NCI-H1105 (cell line): Measurements from ENCODE around the gene TCERG1L.
"Not testable (repeated sequence)": the region's sequence is repeated elsewhere in the genome, so short reads cannot be mapped to it uniquely, and the experiment has no call there.

Experiments
- DNase-seq: peaks from one replicate; lab custom pipeline; 2025; lab: John Stamatoyannopoulos, UW

TCERG1L gene

DNA sequence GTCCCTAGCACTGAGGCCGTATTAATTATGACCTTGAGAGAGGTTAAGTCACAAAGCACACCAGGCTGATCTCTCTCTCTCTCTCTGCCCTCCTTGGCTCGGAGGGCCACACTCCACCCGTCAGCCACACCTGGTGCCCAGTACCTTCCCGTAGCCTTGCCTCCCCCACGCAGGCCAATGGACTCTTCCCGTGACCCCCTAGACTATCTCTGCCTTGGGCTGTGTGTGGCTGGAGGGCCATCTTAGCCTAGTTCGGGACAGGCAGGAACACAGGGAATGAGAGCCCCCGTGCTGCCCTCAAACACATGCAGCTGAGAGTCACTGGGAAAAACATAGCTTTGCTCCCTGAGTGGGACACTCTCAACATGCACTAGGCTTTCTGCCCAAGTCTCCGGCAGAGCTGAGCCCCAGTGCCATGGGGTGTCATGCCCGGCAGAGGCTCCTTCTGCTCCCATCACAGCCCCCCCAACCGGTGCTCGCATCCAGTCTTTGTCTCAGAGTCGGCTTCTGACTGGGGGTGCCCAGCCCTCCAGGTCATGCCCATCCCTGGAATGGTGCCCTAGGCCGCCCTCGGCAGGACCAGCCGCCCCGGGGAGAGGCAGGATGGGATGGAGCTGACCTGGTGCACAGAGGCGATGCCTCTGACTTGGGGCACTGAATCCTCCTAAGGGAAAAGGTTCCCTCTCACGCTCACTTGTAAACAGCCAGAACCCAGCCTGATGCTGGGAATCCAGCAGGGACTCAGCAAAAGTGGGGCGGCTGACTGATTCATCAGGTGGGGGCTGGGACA is 63.0 kb downstream of the TCERG1L start:
- no peak for DNase-seq

DNA sequence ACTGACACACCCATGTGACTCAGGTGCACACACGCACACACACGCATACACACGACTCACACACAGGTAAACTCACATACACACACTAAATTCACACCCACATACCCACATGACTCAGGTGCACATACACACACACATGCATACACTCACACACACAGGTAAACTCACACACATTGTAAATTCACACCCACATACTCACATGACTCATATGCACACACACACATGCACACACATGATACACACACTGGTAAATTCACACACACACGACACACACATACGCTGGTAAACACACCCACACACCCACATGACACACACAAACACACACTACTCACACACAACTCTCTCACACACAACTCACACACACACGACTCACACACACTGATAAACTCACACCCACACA is 63.6 kb downstream of the TCERG1L start:
- DNase-seq = no peak

DNA sequence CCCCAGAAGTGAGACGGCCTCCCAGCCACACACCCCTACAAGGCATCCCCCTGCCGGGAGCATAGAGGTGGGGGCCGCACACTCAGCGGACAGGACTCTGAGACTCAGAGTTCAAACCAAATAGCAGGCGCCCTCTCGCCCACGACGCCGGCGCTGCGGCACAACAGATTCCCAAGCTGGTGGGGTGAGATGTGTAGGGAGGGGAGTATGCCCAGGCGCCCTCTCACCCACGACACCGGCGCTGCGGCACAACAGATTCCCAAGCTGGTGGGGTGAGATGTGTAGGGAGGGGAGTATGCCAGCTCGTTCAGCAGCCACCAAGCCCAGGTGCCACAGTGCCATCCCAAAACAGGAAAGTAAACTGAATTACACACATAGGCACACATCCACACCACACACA is 64.7 kb downstream of the TCERG1L start:
- no peak for DNase-seq

DNA sequence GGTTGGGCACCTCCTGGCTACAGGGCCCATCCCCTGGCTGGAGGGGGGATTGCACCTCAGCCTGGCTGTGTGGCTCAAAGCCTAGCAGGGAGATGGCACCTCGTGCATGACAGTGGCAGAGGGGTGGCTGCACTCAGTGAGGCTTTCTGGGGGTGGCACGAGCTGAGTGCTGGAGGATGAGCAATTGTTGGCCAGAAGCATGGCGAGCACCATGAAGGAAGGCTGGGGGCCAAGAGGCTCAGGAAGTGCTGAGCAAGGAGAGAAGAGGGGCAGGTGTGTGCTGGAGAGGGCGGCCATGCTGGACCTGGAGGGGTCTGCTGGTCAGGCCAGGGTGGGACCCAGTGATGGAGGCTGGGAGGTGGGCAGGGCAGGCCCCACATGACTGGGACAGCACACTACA is 65.4 kb downstream of the TCERG1L start:
- DNase-seq = no peak

DNA sequence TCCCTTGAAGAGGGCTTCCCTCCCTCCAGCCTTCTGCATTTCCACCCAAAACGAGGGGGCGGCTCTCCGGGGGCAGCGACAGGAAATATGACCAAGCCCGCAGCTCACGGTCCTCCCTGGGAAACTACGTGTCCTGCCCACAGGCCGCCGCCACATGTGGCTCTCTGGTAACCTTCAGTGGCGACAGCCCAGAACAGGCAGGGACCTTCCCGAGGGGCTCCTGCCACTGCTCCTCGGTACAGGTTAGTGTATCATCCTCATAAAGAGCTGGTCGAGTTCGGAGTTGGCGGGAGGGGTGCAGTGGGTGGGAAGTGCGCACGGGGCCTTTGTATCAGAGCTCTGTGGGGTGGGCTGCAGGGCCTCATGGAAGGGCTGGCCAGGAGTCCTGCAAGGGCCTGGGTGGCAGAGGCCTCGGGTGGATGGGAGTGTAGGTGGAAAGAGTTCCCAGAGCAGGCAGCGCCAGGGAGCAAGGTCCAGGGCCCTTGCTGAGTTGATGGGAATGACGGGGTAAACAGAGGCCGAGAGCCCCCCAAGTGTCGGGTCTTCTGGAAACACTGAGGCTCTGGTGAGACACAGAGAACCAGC is 66.0 kb downstream of the TCERG1L start:
- no peak for DNase-seq

DNA sequence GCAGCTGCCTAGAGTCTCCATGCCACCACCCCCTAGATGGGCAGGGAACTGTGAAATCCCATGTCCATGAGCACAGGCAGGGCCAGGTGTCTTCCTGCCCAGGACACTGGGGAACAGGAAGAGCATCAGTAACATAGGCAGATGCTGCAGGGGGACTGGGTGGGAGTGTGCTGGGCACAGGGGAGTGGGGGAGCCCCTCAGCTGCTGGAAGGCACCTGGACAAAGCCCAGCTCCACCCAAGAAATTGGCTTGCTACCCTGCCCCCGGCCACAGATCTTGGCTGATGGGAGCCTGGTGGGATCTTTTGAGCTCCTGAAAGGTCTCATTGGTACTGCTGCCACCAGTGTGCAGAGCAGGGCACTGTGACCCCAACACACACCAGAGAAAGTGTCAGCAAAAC is 66.7 kb downstream of the TCERG1L start:
- no peak for DNase-seq

DNA sequence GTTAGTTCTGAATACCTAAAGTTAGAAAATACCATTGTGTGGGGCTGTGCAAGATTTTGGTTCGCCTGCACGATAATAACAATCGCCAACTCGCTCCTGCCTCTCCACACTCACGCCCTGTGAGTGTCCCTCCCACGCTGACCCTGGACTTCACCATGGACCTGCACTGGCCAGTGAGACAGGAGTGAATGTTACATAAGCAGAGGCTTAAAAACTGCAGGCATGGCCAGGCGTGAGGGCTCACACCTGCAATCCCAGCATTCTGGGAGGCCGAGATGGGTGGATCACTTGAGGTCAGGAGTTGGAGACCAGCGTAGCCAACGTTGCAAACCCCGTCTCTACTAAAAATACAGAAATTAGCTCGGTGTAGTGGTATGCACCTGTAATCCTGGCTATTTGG is 68.4 kb downstream of the TCERG1L start:
- DNase-seq = no peak

DNA sequence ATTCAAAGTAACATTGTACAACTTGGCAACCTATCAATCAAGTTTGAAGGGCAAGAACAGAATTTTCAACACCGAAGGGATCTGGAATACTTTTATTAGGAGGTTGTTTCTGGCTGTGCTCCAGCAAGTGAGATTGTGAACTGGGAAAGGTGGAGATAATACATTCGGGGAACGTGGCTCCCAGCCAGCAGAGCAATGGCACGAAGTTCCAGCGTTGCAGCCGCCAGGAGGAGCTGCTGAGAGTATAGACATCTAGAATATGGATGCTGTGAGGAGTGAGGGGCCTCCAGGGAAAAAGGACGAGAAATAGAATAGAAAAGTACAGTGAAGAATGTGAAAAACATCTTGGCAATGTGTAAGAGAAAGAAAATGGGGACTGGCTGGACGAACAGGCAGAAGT is 69.5 kb downstream of the TCERG1L start:
- DNase-seq = peak; percentile 56

DNA sequence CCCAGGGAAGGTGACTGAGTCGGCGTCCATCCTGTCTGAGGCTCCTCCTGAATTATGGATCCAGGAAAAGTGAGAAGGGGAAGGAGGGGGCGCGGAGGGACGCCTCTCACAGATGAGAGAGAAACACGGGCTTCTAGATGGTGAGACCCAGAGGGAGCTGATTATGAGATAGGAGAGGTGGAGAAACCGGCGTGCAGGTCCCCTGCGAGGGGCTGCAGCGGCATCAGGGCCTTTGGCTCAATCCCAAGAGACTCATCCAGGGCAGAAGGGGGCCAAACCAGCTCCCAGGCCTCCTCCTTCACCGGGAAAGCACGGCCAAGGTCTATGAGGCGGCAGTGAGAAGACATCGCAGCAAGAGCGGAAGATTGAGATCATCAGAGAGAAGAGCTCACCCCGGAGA is 70.8 kb downstream of the TCERG1L start:
- DNase-seq = no peak

DNA sequence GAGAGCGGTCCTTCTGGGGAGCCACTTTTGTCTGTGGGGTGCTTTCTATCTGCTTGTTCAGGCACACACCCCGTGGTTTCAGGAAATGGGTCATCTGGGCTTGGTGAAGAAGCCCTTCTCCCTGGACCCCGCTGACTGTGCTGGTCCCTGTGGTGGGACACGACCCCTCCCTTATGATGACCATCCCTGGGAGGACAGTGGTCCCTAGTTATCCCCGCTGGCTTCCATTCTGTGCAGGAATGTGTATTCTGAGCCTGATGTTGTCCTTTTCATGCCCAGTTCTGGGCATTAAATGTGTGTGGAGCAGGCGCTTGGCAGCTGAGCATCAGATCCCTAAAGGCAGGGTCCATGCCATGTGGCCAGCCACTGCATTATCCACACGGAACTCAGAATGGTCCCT is 71.6 kb downstream of the TCERG1L start:
- DNase-seq = no peak

DNA sequence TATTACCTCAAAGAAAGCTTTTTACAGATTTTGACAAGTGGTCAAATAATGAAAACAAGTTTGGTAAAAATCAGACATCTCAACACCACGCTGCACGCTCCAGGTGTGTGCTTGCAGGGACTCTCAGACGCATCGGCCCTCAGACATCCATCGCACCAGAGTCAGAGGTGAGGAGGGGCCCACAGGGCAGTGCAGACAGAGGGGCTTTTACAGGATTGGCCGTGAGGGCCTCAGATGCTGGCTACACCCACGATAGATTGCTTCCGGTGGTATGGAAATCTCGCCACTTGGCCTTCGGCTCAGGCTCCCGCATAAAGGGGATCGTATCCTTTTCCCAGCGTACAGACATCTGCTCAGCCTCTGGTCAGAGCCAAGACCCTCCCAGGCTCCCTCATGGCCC is 72.1 kb downstream of the TCERG1L start:
- no peak for DNase-seq

DNA sequence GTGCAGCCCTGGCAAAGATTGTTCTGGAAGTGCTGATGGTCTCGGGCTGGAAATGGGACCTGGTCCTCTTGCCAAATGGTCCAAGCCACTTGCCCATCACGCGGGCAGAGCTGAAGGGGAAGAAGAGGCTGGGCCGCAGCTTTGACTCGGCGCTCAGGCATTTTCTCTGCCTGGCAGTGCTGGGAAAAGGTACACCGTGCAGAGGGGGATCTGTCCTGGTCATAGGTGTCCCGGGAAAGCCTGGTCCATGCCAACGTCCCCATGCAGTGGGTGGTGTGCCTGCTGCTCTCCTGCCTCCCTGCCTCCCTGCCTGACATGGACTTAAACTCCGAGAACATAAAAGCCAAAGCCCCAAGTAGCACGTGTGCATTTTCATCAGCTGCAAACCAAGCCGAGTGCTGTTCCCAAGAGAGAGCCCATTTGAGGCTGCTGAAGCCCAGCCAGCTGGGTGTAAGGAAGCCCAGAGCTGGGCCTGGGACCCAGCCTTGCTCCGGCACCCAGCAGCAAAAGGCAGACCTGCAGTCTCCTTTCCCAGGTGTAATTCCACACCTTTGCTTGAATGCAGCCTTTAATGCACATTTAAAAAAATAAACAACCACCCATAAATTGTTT is 72.7 kb downstream of the TCERG1L start:
- no peak for DNase-seq

DNA sequence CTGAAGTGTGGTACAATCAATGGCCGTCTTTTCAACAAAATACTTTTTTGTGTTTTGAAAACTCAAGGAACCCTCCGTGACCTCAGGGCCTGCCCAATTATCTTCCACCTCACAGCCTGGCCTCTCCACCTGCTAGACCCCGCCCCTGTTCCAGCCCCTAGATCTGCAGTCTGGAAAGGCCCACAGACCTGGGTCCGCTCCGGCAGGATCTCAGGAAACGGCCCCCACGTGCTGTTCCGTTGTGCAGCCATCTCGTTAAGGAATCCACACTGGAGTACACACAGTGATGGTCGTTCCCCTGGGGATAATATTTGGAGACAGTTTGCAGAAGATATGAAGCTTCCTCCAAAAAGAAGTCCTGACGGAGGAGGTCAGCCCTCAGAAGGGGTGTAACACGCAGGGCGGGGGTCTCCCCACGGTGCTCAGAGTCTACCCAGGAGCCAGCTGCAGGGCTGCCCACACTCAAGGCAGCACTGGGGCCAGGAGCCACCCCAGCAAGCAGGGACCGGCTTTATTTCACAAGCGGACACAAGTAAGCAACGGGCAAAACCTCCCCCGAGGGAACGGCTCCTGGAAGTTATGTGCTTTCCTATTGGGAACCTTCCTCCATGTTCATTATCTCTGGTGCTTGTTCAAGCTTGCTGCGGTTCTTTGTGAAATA is 73.4 kb downstream of the TCERG1L start:
- DNase-seq = no peak

DNA sequence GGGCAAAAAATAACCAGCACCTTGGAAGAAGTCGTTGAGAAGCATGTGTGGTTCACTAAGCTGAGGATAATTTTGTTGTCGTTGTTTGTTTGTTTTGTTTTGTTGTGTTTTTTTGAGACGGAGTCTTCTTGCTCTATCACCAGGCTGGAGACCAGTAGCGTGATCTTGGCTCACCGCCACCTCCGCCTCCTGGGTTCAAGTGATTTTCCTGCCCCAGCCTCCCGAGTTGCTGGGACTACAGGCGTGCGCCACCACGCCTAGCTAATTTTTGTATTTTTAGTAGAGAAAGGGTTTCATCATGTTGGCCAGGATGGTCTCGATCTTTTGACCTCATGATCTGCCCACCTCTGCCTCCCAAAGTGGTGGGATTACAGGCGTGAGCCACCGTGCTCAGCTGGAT is 76.9 kb downstream of the TCERG1L start:
- not testable (repeated sequence) for DNase-seq

DNA sequence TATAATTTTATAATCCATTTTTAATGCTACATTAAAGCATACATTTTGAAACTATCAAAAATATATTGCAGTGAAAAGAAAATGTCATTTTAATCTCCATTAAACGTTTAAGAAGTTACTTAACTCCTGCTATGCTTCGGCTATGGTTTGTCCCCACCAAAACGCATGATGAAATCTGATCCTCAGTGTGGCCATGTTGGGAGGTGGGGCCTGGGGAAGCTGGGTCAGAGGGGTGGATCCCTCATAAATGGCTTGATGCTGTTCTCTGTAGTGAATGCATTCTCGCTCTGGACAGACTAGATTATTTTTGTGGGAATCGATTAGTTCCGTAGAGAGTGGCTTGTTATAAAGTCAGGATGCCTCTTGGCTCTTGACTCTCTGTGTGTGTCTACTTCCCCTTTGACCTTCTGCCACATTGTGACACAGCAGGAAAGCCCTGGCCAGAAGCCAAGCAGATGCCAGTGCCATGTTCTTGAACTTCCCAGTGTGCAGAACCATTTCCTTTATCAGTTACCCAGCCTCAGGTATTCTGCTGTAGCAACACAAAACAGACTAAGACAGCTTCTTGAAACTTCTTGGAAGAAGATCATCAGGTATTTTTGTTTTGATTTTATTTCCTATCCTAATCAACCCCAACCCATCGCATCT is 77.8 kb downstream of the TCERG1L start:
- no peak for DNase-seq

DNA sequence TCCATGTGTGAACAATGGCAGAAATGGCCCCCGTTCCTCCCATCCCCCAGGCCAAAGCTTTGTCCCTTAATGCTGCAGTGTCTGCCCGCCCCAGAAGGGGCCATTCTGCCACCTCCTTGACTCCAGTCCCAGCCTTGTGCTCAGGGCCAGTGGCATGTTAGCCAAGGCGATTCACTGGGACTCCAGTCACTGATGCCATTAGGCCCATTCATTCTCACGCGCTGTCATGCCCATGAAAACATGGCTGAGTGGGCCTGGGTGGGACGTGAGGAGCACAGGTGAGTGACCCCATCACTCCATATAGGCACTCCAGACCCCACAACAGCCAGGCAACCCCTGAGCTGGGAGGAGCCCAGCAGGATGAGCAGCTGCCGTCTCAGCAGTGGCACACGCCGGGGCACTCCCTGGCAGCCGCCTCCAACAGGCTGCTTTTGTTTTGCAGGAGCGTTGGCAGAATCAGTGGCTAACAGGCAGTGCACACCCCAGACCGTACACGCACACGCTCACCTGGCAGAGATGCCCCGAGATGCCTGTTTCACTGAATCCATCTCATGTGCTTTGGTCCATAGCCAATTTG is 79.5 kb downstream of the TCERG1L start:
- peak; percentile 33 for DNase-seq

DNA sequence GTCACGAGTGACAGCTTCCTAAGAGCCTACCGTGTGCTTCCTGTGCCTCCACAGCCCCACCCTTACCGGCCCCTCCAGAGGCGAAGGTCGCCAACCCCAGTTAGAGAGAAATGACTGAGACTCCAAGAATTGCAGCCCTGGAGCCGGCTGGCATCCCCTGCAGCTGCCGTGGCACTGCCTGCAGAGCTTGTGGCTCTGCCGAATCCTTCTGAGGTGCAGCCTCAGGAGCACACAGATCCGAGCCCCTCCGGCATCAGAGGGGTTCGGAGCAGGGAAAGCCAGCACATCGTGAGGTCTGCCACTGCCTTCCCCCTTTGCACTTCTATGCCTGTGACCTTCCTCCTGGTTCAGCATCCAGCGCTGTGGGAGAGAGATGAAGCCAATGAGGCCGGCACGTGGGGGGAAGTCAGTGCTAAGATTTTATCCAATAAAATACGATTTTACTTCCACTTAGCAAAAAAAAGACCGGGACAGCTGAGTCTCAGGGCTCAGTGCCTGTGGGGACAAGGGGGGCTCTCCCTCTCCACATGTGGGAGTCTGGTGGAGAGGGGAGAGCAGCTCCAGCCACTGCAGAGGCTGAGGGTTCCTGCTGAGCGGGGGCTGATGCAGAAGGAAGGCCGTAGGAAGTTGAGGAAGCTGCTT is 80.1 kb downstream of the TCERG1L start:
- DNase-seq = no peak

DNA sequence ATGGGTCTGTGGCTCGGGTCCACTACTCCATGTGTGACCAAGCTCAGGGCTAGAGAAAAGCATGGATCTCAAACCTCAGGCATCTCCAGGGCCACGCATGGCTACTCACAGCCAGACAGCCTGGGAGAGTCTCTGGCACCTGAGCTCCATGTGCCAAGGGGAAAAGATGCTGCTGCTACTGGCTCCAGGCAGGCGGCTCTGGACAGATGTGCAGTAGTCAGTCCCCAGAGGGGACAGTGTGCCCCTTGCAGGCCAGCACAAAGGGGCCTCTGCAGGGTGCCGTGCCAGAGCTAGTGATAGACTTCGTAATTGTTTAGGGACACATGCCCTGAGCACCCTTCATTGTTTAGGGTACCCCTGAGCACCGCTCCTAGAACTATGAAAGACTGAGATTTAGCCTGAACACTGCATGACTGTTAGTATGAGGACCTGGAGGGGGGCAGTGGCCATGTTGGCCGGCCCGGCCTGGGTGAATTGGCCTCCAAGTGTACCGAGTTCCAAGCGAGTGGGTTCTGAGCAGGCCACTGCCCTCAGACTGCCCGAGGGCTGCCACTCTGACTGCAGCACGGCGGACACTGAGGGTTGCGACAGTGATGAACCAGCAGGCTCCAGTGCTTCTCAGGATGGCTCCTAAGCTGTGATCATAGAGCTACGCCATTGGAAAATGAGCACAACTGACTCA is 80.7 kb downstream of the TCERG1L start:
- no peak for DNase-seq

DNA sequence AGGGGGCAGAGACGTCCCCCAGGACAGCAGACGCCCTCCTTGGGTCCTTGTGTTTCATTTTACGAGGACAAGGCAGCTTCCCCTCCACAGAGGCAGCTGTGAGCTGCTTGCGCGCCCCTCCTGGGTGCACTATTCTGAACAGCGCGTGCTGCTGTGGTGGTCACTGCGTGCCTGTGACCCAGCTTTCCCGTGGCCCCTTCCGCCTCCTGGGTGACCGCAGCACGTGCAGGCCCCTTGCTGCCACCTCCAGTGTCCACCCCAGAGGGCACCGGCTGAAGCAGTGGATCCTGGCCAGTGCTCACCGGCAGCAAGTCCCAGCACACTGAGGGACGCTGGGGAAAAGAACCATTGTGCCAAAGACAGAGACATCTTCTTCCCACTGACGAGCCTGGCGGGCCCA is 81.4 kb downstream of the TCERG1L start:
- no peak for DNase-seq

DNA sequence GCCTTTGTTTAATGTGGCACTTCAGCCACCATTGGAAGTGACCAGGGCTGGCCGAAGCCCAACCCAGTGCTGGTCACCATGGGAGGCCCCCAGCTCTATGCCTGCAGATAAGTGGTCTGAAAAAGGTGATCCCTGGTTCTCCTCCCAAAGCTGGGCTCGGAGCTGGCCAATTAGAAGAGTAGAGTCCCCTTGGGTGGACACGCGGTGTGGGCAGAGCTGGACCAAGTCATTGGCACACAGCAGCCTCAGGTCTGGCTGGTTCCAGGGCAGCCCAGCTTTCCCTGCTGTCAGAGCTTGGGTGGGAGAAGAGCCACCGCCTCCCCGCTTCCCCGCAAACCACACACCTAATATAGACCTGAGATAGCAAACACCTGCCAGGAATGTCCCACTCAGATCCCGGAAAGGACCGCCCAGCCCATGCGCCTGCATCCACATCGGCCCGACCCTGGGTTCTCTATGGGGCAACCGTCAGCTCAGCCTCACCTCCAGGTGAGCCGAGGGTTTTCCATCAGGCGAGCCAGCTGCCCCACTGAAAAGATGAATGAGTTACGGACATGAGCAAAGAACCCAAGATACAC is 84.3 kb downstream of the TCERG1L start:
- DNase-seq = no peak
